CD4-positive, alpha-beta T cell treated with Interleukin-15 for 1 hour (primary cell): ENCODE results near the gene AMY1A.
"Not testable (repeated sequence)": the region's sequence is repeated elsewhere in the genome, so short reads cannot be mapped to it uniquely, and the experiment has no call there.

ENCODE experiments used
- DNase-seq: peaks from one replicate; pipeline ENCODE4 v3.0.0-alpha.2; 2020

AMY1A gene

GRCh38 chr1:103655460-103655859 lies at the start of gene AMY1A:
Gene AMY1A (plus strand): TSS chr1:103655760. CDS start chr1:103656331, 571 bp downstream.
- not testable (repeated sequence) for DNase-seq

GRCh38 chr1:103616362-103616761 lies 39.2 kb upstream of the AMY1A start:
- no peak for DNase-seq

- DNase-seq: not testable (repeated sequence)
Observed at GRCh38 chr1:103616994-103617477, 38.5 kb upstream of the AMY1A start, which contains the start of gene AMY2A. Gene AMY2A (plus strand): TSS chr1:103617427. CDS start chr1:103617441, 14 bp downstream.

- DNase-seq: not testable (repeated sequence)
Observed at GRCh38 chr1:103627436-103627835, 28.1 kb upstream of the AMY1A start.

- DNase-seq: not testable (repeated sequence)
Observed at GRCh38 chr1:103641194-103641593, 14.4 kb upstream of the AMY1A start.

- DNase-seq: not testable (repeated sequence)
Observed at GRCh38 chr1:103643908-103644307, 11.7 kb upstream of the AMY1A start.

- not testable (repeated sequence) for DNase-seq
Observed at GRCh38 chr1:103650305-103650704, 5.3 kb upstream of the AMY1A start.

- DNase-seq: not testable (repeated sequence)
Observed at GRCh38 chr1:103650889-103651288, 4.7 kb upstream of the AMY1A start.

- not testable (repeated sequence) for DNase-seq
Observed at GRCh38 chr1:103654133-103654532, 1.4 kb upstream of the AMY1A start.

- DNase-seq: not testable (repeated sequence)
Observed at GRCh38 chr1:103676335-103676734, 20.8 kb downstream of the AMY1A start.

GRCh38 chr1:103696110-103696509 lies 40.5 kb downstream of the AMY1A start, which contains the start of gene AMY1B:
Gene AMY1B (minus strand): TSS chr1:103696210. CDS start chr1:103695639, 571 bp downstream.
- DNase-seq: not testable (repeated sequence)

- DNase-seq: not testable (repeated sequence)
Observed at GRCh38 chr1:103697430-103697829, 41.9 kb downstream of the AMY1A start.

GRCh38 chr1:103700669-103701068 lies 45.1 kb downstream of the AMY1A start:
- not testable (repeated sequence) for DNase-seq

GRCh38 chr1:103701256-103701655 lies 45.7 kb downstream of the AMY1A start:
- DNase-seq: not testable (repeated sequence)

- DNase-seq: not testable (repeated sequence)
Observed at GRCh38 chr1:103707670-103708069, 52.1 kb downstream of the AMY1A start.

- DNase-seq: not testable (repeated sequence)
Observed at GRCh38 chr1:103710381-103710780, 54.8 kb downstream of the AMY1A start.
